Bronchial epithelial cell (primary cell): ENCODE data around the gene GSPT1. TPM values are rescaled to one million over a fixed set of nuclear protein-coding genes. Genes with fewer than 3 reads are reported as not detected.
A peak's percentile ranks its signal among the peaks of the same experiment; 100 is the strongest.

Experiments used
- DNase-seq: peaks from one replicate; pipeline ENCODE4 v3.0.0-alpha.2; 2010; ENCODE audit warnings: low read depth
- FAIRE-seq: peaks from 2 replicates; lab custom pipeline; 2011; peaks lifted over from hg19 to GRCh38; lab: Jason Lieb, UNC
- H3K27me3 ChIP-seq: 2 replicates; pipeline ENCODE4 v1.5.1; 2011; ENCODE audit warnings: low read length; ENCODE audit not compliant: control insufficient read depth, insufficient read depth
- H3K36me3 ChIP-seq: 2 replicates; pipeline ENCODE4 v1.5.1; 2011; ENCODE audit warnings: low read length; ENCODE audit not compliant: control insufficient read depth, insufficient read depth
- H3K4me3 ChIP-seq: 2 replicates; pipeline ENCODE4 v1.5.1; 2011; ENCODE audit warnings: mild to moderate bottlenecking, low read depth, low read length, control low read depth
- total RNA-seq: library from RNA; depleted of rRNA; stranded (reverse); fragments of >200 nt; gene quantifications from 2 replicates; pipeline ENCODE4 v1.2.1, GENCODE V29; 2014
- TF ChIP-seq, protein P1 (sequence below): IDR thresholded peaks from 2 replicates; pipeline ENCODE4 v1.5.1; 2011; ENCODE audit warnings: mild to moderate bottlenecking, moderate library complexity, low read length, control low read depth, inconsistent platforms; ENCODE audit not compliant: insufficient read depth, severe bottlenecking

GSPT1 gene
- total RNA-seq, 1 donor from 2014 or later: 49.5 TPM

DNA sequence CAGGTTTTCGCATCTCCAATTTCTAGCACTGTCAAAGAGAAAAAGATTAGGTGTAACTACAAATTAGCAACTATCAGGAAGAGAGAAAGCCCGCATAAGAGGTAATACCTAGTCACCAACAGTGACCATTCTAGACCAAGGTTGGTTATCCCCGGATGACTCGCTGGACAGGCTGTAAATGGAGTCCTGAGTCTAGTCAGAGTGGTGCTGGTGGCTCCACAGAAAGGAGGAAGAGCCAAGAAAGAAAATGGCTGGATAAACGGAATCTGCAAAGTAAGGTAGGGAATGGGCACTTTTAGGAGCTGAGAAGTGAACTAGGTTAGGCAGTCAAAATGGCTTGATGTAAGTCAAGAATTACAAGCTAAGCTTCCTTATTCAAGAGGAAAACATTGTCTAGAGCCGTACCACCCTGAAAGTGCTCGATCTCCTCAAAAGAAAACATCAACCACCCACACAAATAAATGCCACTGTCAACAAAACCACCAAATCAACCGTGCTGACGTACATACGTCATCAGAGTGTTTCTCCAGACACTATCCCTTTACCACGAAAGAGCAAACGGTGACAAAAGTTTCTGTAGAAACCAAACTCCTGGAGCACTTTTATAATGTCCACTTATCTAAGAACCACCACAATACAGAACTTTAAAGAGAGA lies 2.2 kb downstream of the GSPT1 start:
- TF ChIP-seq, protein P1, sequence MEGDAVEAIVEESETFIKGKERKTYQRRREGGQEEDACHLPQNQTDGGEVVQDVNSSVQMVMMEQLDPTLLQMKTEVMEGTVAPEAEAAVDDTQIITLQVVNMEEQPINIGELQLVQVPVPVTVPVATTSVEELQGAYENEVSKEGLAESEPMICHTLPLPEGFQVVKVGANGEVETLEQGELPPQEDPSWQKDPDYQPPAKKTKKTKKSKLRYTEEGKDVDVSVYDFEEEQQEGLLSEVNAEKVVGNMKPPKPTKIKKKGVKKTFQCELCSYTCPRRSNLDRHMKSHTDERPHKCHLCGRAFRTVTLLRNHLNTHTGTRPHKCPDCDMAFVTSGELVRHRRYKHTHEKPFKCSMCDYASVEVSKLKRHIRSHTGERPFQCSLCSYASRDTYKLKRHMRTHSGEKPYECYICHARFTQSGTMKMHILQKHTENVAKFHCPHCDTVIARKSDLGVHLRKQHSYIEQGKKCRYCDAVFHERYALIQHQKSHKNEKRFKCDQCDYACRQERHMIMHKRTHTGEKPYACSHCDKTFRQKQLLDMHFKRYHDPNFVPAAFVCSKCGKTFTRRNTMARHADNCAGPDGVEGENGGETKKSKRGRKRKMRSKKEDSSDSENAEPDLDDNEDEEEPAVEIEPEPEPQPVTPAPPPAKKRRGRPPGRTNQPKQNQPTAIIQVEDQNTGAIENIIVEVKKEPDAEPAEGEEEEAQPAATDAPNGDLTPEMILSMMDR: no peak
- Histone ChIP-seq H3K4me3 (peak overlapping the region; percentile 86), H3K27me3 (no peaks in the 10 kb centered on the region), H3K36me3 (no peaks in the 10 kb centered on the region)
- DNase-seq (peak; percentile 71), FAIRE-seq (no peak)

DNA sequence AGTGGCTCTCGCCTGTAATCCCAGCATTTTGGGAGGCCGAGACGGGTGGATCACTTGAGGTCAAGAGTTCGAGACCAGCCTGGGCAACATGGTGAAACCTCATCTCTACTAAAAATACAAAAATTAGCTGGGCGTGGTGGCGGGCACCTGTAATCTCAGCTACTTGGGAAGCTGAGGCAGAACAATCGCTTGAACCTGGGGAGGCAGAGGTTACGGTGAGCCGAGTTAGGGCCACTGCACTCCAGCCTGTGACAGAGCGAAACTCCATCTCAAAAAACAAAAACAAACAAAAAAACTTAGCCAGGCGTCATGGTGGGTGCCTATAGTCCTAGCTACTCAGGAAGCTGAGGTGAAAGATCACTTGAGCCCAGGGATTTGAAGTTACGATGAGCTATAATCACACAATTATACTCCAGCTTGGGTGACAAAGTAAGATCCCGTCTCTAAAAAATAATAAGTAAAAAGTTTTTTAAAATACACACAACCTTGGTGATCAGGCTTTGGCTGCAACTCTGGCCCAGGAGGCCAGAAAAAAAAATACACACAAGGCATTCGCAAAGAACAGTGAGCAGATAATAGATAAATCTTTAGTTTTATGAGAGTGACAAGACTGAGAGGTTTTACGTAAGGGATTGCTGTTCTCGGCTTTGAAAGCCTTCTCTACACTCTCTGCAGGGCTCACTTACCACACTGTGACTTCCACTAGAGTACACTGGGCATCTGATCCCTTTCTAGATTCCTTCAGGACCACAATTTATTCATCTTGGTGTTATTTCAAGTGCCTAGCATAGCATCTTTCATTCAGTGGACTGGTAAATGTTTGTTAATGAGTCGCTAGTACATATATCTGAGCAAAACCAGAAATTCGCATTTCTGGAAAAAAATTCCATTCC lies 5.9 kb downstream of the GSPT1 start:
- TF ChIP-seq, protein P1: no peak
- no peak for DNase-seq
- no peaks in the 10 kb centered on the region for H3K36me3 ChIP-seq
- H3K27me3 ChIP-seq: no peaks in the 10 kb centered on the region
- FAIRE-seq: no peak
- no peak overlapping the region for H3K4me3 ChIP-seq

DNA sequence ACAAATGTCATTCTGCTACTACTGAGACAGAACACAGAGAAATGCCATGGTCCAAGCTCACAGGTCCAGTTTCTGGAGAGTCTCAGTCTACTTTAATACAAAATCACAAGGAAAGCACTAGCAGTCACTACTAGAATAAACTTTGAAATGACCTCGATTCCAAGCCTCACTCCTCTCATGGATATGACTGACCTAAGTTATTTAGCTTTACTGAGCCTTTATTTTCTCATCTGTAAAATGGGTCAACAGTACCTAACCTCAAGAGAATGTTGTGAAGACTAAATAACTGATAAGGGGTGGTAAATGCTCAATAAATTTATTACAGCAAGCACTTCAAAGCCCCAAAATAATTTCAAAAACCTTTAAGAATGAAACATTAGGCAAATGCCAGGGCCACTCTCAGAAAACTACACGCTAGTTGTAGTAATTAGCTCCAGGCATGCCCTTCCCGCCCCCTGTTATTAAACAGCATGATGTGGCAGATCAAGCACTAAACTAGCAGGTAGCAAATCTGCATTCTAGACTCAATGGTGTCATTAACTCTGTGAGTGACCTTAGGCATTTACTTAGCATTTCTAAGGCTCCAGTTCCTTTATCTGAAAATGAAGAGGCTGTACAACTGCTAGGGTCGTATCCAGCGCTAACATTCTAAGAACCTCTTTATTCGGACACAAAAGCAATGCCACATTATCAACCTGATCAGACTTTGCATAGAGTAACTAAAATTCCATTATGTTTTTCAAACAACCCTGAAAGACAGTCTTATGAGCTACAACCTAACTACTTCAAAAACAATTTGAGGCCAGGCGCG lies 8.4 kb downstream of the GSPT1 start:
- Histone ChIP-seq H3K36me3 (peaks cover 2% of the 10 kb centered on the region), H3K4me3 (no peak overlapping the region)

DNA sequence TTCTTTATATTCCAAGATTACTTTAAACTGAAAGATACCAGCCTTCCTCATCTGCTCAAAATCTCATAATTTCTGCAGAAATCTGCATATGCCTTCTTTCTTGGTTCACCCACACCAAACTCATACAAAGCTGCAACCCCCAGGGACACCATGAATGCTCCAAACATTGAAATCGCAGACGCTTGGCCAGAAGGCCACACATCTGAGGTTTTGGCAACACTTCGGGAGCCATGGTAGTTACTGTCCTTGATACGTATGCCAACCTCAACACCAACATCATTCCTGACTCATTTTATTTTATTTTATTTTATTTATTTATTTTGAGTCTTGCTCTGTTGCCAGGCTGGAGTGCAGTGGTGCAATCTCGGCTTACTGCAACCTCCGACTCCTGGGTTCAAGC lies 11.8 kb downstream of the GSPT1 start:
- TF ChIP-seq, protein P1: no peak
- no peak for FAIRE-seq
- H3K36me3 ChIP-seq: peaks cover 4% of the 10 kb centered on the region

More for the DNA sequence above, 8.4 kb downstream of the GSPT1 start:
- no peak for FAIRE-seq
- TF ChIP-seq, protein P1: no peak
- no peaks in the 10 kb centered on the region for H3K27me3 ChIP-seq
- no peak for DNase-seq

DNA sequence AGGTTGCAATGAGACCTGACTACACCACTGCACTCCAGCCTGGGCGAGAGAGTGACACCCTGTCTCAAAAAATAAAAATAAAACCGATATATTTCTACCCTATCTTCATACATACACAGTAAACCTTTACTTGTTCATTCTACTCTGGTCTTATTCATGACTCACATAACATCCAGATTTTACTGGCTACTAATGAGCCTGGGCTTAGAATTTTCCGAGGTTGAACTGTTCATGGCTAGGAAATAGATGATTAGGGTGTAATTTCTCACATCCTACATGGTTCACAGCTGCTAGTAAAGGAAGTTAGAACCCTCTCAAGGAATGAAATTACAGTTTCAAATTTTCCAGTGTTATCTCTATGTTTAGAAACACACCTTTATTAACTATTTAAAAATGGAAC lies 14.7 kb downstream of the GSPT1 start:
- no peak for FAIRE-seq
- no peak overlapping the region for H3K4me3 ChIP-seq
- TF ChIP-seq, protein P1: no peak
- peaks cover 6% of the 10 kb centered on the region for H3K36me3 ChIP-seq
- no peaks in the 10 kb centered on the region for H3K27me3 ChIP-seq
- no peak for DNase-seq

More for the DNA sequence above, 11.8 kb downstream of the GSPT1 start:
- Histone ChIP-seq H3K27me3 (no peaks in the 10 kb centered on the region), H3K4me3 (no peak overlapping the region)
- no peak for DNase-seq
